HG03103 (cell line): Measurements from ENCODE around the gene UBE2E2.
"Not testable (repeated sequence)": the region's sequence is repeated elsewhere in the genome, so short reads cannot be mapped to it uniquely, and the experiment has no call there.

Experiments
- ATAC-seq: cut with Tn5 transposase; IDR thresholded peaks from one replicate; pipeline ENCODE4 v1.9.1; 2021; ENCODE audit warnings: low read depth; ENCODE audit not compliant: unreplicated experiment

Gene UBE2E2

GRCh38 chr3:23202921-23203707 lies at the start of gene UBE2E2:
Gene UBE2E2, plus strand, starts transcription at chr3:23203327.
- ATAC-seq = peak; percentile 58

- ATAC-seq = no peak
These were observed 49.7 kb upstream of the UBE2E2 start for GRCh38 chr3:23153436-23153835.

- ATAC-seq = no peak
These were observed 45.8 kb upstream of the UBE2E2 start for GRCh38 chr3:23157331-23157730.

- no peak for ATAC-seq
These were observed 43.2 kb upstream of the UBE2E2 start for GRCh38 chr3:23159929-23160328.

- ATAC-seq = no peak
These were observed 41.8 kb upstream of the UBE2E2 start for GRCh38 chr3:23161308-23161707.

GRCh38 chr3:23161896-23162570 lies 41.1 kb upstream of the UBE2E2 start:
- peak; percentile 57 for ATAC-seq

- peak; percentile 40 for ATAC-seq
These were observed 40.2 kb upstream of the UBE2E2 start for GRCh38 chr3:23162934-23163333.

- ATAC-seq = no peak
These were observed 38.4 kb upstream of the UBE2E2 start for GRCh38 chr3:23164746-23165145.

GRCh38 chr3:23165571-23165970 lies 37.6 kb upstream of the UBE2E2 start:
- ATAC-seq = no peak

GRCh38 chr3:23166276-23166675 lies 36.9 kb upstream of the UBE2E2 start:
- no peak for ATAC-seq

GRCh38 chr3:23166845-23167244 lies 36.3 kb upstream of the UBE2E2 start:
- ATAC-seq = no peak

GRCh38 chr3:23169551-23169950 lies 33.6 kb upstream of the UBE2E2 start:
- no peak for ATAC-seq

- no peak for ATAC-seq
These were observed 32.8 kb upstream of the UBE2E2 start for GRCh38 chr3:23170291-23170690.

- no peak for ATAC-seq
These were observed 31.1 kb upstream of the UBE2E2 start for GRCh38 chr3:23172059-23172458.

GRCh38 chr3:23174426-23175039 lies 28.6 kb upstream of the UBE2E2 start:
- no peak for ATAC-seq

GRCh38 chr3:23175341-23176083 lies 27.6 kb upstream of the UBE2E2 start:
- no peak for ATAC-seq

- ATAC-seq = not testable (repeated sequence)
These were observed 26.3 kb upstream of the UBE2E2 start for GRCh38 chr3:23176839-23177238.

- ATAC-seq = no peak
These were observed 20.1 kb upstream of the UBE2E2 start for GRCh38 chr3:23182996-23183513.

GRCh38 chr3:23183731-23184130 lies 19.4 kb upstream of the UBE2E2 start:
- ATAC-seq = no peak

- ATAC-seq = no peak
These were observed 17.3 kb upstream of the UBE2E2 start for GRCh38 chr3:23185861-23186260.

GRCh38 chr3:23189187-23189586 lies 13.9 kb upstream of the UBE2E2 start:
- ATAC-seq = no peak
